OCI-LY7 (cell line): ENCODE data around the gene C16orf95. TPM values are rescaled to one million over a fixed set of nuclear protein-coding genes. Genes with fewer than 3 reads are reported as not detected.

Experiments
- Bru-seq: library from RNA; stranded (reverse); fragments of 400-500 nt; gene quantifications from one replicate; lab custom pipeline; 2021; lab: Mats Ljungman, UMichigan
- BruChase-seq, 2 experiments: library from RNA; stranded (reverse); fragments of 400-500 nt; gene quantifications; one replicate each; lab custom pipeline; 2021; lab: Mats Ljungman, UMichigan
- BruUV-seq: library from RNA; stranded (reverse); fragments of 400-500 nt; replicated peaks from 2 replicates; lab custom pipeline; 2021; lab: Mats Ljungman, UMichigan
- CTCF ChIA-PET: fragments of 300-600 bp; sonication (Branson Sonifier 250); formaldehyde crosslinking; loops from one replicate; lab custom pipeline; 2022; ENCODE audit warnings: antibody characterized with exemption; ENCODE audit not compliant: unreplicated experiment; lab: Charles Lee
- POLR2A ChIA-PET: fragments of 300-600 bp; sonication (Branson Sonifier 250); formaldehyde crosslinking; loops from one replicate; lab custom pipeline; 2022; ENCODE audit warnings: antibody characterized with exemption; lab: Charles Lee
- DNase-seq: peaks from one replicate; pipeline ENCODE4 v3.0.0-alpha.2; 2015; ENCODE audit warnings: low spot score
- H2AFZ ChIP-seq: fragments of 200-600 bp; sonication (generic), shearing (Covaris generic); 2 replicates; pipeline ENCODE4 v1.6.1; 2014; ENCODE audit warnings: mild to moderate bottlenecking, antibody characterized with exemption, low read length, moderate library complexity
- H3K27ac ChIP-seq: fragments of 200-600 bp; sonication (generic); 2 replicates; pipeline ENCODE4 v1.5.1; 2014; ENCODE audit warnings: mixed run types, low read depth, mild to moderate bottlenecking, moderate library complexity, low read length, inconsistent platforms; ENCODE audit not compliant: poor library complexity, severe bottlenecking
- H3K36me3 ChIP-seq: fragments of 200-600 bp; sonication (generic); 2 replicates; pipeline ENCODE4 v1.6.1; 2014; ENCODE audit warnings: mild to moderate bottlenecking, antibody characterized with exemption, low read length, moderate library complexity, mixed read lengths; ENCODE audit not compliant: insufficient read depth
- H3K4me1 ChIP-seq: fragments of 200-600 bp; sonication (generic); 2 replicates; pipeline ENCODE4 v1.5.1; 2014; ENCODE audit warnings: mild to moderate bottlenecking, low read length; ENCODE audit not compliant: insufficient read depth, poor library complexity, severe bottlenecking
- H3K4me2 ChIP-seq: fragments of 200-600 bp; sonication (generic); 2 replicates; pipeline ENCODE4 v1.6.1; 2014; ENCODE audit warnings: mild to moderate bottlenecking, low read length
- H3K4me3 ChIP-seq: fragments of 200-600 bp; sonication (generic); 2 replicates; pipeline ENCODE4 v1.5.1; 2014; ENCODE audit warnings: mild to moderate bottlenecking, low read depth, low read length; ENCODE audit not compliant: poor library complexity, severe bottlenecking
- H3K79me2 ChIP-seq: fragments of 200-600 bp; sonication (generic); 2 replicates; pipeline ENCODE4 v1.6.1; 2016; ENCODE audit warnings: low read depth, mild to moderate bottlenecking, low read length, moderate library complexity, mixed read lengths; ENCODE audit not compliant: insufficient read depth
- H3K9me2 ChIP-seq: fragments of 200-600 bp; sonication (generic); 2 replicates; pipeline ENCODE4 v1.6.1; 2016; ENCODE audit warnings: mild to moderate bottlenecking, low read length, mixed read lengths; ENCODE audit not compliant: insufficient read depth
- H3K9me3 ChIP-seq: fragments of 200-600 bp; sonication (generic); 2 replicates; pipeline ENCODE4 v1.6.1; 2014; ENCODE audit warnings: mild to moderate bottlenecking, mixed run types, low read length, mixed read lengths
- H4K20me1 ChIP-seq: fragments of 200-600 bp; sonication (generic); 2 replicates; pipeline ENCODE4 v1.6.1; 2014; ENCODE audit warnings: mild to moderate bottlenecking, antibody characterized with exemption, low read length, moderate library complexity, mixed read lengths; ENCODE audit not compliant: insufficient read depth
- CTCF ChIP-seq: fragments of 200-600 bp; sonication (generic); conservative IDR thresholded peaks from 2 replicates; pipeline ENCODE4 v1.5.1; 2014; ENCODE audit warnings: mild to moderate bottlenecking, antibody characterized with exemption, low read length, moderate library complexity, mixed read lengths
- EZH2phosphoT487 ChIP-seq: fragments of 200-600 bp; sonication (generic); IDR thresholded peaks from 2 replicates; pipeline ENCODE4 v1.6.1; 2018; ENCODE audit warnings: low read depth, borderline replicate concordance, mild to moderate bottlenecking, mixed run types, antibody characterized with exemption, low read length, moderate library complexity, mixed read lengths
- intact Hi-C: fragments of 100-400 bp; cut with micrococcal nuclease; formaldehyde crosslinking; loops from one replicate; pipeline ENCODE4 v1.10.0; 2022; ENCODE audit not compliant: unreplicated experiment
- long read RNA-seq: library from polyadenylated mRNA; stranded (forward); transcript quantifications from one replicate; pipeline ENCODE4 v2.0.0, GENCODE V29; 2022
- total RNA-seq, 2 experiments: library from RNA; depleted of rRNA in 1 of 2; stranded (reverse); fragments of >200 nt in 1 of 2; shearing (Covaris generic) in 1 of 2; gene quantifications; 2 replicates each; pipeline ENCODE4 v1.2.3, GENCODE V29; 2014 to 2022

The C16orf95 gene
- total RNA-seq (2014; rRNA removed; shearing (Covaris generic)) (4.2 and 8.5 TPM in 2 replicates), total RNA-seq (2022) (22.1 and 25.0 TPM in 2 replicates), Bru-seq, nascent RNA (percentile 69 among the genes with signal in this experiment), BruChase-seq, experiment 1, labeled RNA remaining after a 6-hour chase (percentile 69 among the genes with signal in this experiment), BruChase-seq, experiment 2, labeled RNA remaining after a 2-hour chase (percentile 64 among the genes with signal in this experiment)
- long read RNA-seq, transcript C16orf95-201 (5 exons, 953 nt), result minor isoform, 8 of 24 reads
- long read RNA-seq, transcript C16orf95-206 (5 exons, 974 nt), result major isoform, 13 of 24 reads
- long read RNA-seq, partial matches to known transcripts, result 0 of 24 reads
- long read RNA-seq, other reads (novel, unspliced or antisense), result 3 of 24 reads

- DNase-seq, result peak; percentile 96
- TF ChIP-seq CTCF (peak; percentile 78), EZH2phosphoT487 (no peak)
- Histone ChIP-seq H3K79me2 (peaks cover 17% of the 10 kb centered on the region), H2AFZ (peak within 1 kb of the TSS; percentile 72; the same call in 1 of the 2 replicates), H3K4me2 (peak within 1 kb of the TSS; percentile 98), H3K36me3 (peaks cover 13% of the 10 kb centered on the region; the same call in 1 of the 2 replicates), H3K4me1 (peaks cover 18% of the 10 kb centered on the region), H3K9me2 (no peaks in the 10 kb centered on the region), H3K9me3 (no peaks in the 10 kb centered on the region), H4K20me1 (no peaks in the 10 kb centered on the region), H3K4me3 (peak within 1 kb of the TSS; percentile 90), H3K27ac (peak within 1 kb of the TSS; percentile 89)
- BruUV-seq, result TSS peak; percentile 83
- POLR2A ChIA-PET, result interaction anchor here (0.9 to 3.5 kb wide), 5 partner anchors 9 to 382 kb away, joined by 3 to 19 read pairs (median 3); partner anchors contain the start of gene FBXO31
- CTCF ChIA-PET, result interaction anchor here (0.7 kb wide), 1 partner anchor 32 kb away, joined by 4 read pairs; no protein-coding TSS in a partner anchor
- intact Hi-C loops, result loop anchor here (1.0 to 5.0 kb wide), 3 partner anchors 66 to 320 kb away; partner anchors contain the start of gene FBXO31
Observed at GRCh38 chr16:87316923-87317749, at the start of gene C16orf95. C16orf95 (minus strand) TSS chr16:87317392; CDS start chr16:87317242, 150 bp downstream.

GRCh38 chr16:87366930-87367329 lies 49.7 kb upstream of the C16orf95 start:
- Histone ChIP-seq H2AFZ (no peak overlapping the region), H3K4me1 (peaks cover 24% of the 10 kb centered on the region), H3K9me3 (no peaks in the 10 kb centered on the region), H3K36me3 (peaks cover 7% of the 10 kb centered on the region; the same call in 1 of the 2 replicates), H3K27ac (no peak overlapping the region), H3K4me3 (no peak overlapping the region), H3K9me2 (no peaks in the 10 kb centered on the region), H3K4me2 (no peak overlapping the region), H3K79me2 (peaks cover 16% of the 10 kb centered on the region; the same call in 1 of the 2 replicates), H4K20me1 (no peaks in the 10 kb centered on the region)
- BruUV-seq, result no TSS peak
- intact Hi-C loops, result no loop called here
- CTCF ChIA-PET, result no interaction called here
- TF ChIP-seq EZH2phosphoT487 (no peak), CTCF (no peak)
- DNase-seq, result no peak
- POLR2A ChIA-PET, result no interaction called here
